ENCODE results near the gene HSD11B1L.
A peak's percentile ranks its signal among the peaks of the same experiment; 100 is the strongest.

HSD11B1L gene

GRCh38 chr19:5680437-5681368 lies at the start of gene HSD11B1L, which contains the start of gene MICOS13:
TSS of gene HSD11B1L (plus strand) at chr19:5681027. CDS start at chr19:5684833, 3,806 bp downstream.
TSS of gene MICOS13 (minus strand) at chr19:5680516. CDS start at chr19:5680486, 30 bp downstream.
- peak; percentile 95 for DNase-seq

- DNase-seq, result no peak
These were observed 49.1 kb upstream of the HSD11B1L start for GRCh38 chr19:5631567-5632240.

DNA sequence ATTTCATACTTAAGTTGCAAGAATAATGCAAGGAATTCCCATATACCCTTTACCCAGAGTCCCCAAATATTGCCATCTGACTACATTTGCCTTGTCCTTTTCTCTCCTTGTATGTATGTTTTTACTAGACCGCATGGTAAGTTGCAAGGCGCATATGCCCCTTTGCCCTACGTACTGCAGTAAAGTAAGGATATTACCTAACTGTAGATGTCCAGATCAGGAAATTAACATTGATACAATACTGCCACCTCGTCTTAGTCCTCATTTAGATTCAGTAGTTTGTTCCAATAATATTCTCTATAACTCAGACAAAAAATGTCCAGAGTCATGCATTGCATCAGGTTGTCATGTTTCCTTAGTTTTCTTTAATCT lies 48.6 kb upstream of the HSD11B1L start:
- no peak for DNase-seq

DNA sequence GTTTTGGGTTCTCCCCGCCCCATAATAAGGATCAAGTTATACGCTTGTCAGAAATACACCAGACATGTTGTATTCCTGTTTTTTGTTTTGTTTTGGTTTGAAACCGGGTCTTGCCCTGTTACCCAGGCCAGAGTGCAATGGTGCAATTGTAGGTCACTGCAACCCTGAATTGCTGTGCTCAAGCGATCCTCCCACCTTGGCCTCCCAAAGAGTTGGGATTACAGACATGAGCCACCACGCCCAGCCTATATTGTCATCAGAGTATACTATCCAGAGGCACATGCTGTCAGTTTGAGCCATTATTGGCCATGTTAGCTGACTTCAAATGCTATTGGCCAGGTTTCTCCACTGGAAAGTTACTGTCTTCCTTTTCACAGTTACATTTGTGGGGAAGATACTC lies 48.2 kb upstream of the HSD11B1L start:
- no peak for DNase-seq

DNA sequence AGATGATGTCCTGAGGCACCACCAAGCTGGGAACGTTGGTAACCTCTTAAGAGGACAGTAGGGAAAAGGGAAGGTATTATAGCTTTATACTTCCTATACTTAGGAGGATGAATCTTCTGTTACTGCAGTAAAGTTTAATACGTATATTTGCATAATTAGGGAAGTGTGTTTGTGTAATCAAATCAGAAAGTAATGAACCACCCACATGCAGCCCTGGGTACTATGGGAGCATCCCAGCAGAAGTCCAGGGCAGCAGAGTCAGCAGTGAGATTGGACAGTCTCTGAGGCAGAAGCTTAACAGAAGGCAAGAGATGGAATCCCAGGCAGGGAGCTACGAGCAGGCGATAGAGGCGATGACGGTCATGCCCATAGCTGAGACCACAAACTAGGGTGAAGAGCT lies 45.4 kb upstream of the HSD11B1L start:
- DNase-seq, result no peak

- no peak for DNase-seq
These were observed 42.9 kb upstream of the HSD11B1L start for GRCh38 chr19:5637971-5638370.

DNA sequence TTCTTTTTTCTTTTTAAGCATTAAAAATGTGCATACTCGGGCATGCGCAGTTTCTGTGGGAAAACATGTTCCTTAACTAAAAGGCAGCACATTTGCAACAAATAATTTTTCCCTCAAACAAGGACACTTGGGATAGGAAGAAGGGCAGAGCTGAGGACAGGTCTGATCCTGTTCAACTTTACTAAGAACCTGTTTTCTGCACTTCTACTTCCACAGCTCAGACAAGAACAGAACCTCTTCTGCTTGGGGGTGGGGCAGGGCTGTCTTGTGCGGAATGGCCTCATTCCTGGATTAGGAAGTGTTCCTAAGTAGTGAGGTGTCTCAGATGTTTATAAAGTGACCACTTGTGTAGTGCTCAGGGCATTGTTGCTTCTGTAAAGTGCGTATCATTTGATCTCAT lies 39.7 kb upstream of the HSD11B1L start:
- no peak for DNase-seq

- DNase-seq, result no peak
These were observed 38.6 kb upstream of the HSD11B1L start for GRCh38 chr19:5642204-5642603.

GRCh38 chr19:5643060-5643459 lies 37.8 kb upstream of the HSD11B1L start:
- no peak for DNase-seq

DNA sequence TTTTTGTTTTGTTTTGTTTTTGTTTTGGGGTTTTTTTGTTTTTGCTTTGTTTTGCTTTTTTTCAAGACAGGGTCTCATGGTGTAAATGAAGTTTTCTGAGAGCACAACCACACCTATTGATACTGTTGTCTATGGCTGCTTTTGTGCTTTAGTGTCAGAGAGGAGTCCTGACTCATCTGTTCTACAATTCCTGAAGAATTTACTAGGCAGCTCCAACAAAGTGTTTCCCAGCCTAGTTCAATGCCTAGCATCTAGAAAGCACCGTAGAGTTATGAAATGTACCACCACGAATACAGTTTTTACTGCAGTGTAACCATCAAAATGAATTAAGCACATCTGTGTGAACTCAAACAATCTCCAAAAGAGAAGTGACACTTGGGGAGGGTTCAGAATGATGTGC lies 36.8 kb upstream of the HSD11B1L start:
- no peak for DNase-seq

DNA sequence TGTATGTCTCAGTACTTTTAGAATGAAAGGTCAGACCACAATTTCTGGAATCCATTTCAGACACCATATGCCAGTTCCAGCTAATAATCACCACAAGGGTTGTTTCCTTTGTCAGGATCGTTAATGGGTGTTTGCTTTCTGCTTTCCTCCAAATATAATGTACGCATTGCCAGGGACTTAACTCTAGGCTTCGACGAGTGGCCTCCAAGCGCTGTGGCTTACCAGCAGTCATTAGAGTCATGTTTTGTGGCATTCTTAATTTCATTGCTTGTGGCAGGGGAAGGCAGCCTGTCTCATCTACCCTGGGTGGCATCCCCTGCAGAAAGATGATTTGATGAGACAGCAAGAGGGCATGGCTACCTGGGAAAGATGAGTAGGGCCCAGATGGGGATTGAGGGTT lies 35.4 kb upstream of the HSD11B1L start:
- DNase-seq, result no peak

- no peak for DNase-seq
These were observed 34.1 kb upstream of the HSD11B1L start for GRCh38 chr19:5646703-5647102.

- no peak for DNase-seq
These were observed 32.4 kb upstream of the HSD11B1L start for GRCh38 chr19:5648464-5648863.

GRCh38 chr19:5651361-5651760 lies 29.5 kb upstream of the HSD11B1L start:
- no peak for DNase-seq

DNA sequence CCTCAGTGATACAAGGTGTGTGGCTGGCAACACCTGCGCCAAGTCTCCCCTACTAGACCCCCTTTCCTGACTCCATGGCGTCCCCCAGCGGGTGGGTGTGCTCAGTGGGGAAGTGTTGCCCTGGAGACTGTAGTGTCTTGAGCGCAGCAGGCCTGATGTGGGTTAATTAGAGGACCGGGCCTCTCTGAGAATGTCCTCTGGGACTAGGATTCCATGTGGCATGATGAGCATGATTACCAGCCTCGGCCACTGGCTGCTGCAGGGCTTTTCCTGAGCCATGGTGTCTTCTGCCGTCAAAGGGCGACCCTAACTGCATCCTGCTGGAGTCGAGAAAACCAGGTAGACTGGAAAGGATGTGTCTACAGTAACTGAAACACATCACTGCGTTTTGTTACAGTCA lies 28.6 kb upstream of the HSD11B1L start:
- DNase-seq, result no peak

GRCh38 chr19:5654931-5655330 lies 25.9 kb upstream of the HSD11B1L start:
- DNase-seq, result no peak

DNA sequence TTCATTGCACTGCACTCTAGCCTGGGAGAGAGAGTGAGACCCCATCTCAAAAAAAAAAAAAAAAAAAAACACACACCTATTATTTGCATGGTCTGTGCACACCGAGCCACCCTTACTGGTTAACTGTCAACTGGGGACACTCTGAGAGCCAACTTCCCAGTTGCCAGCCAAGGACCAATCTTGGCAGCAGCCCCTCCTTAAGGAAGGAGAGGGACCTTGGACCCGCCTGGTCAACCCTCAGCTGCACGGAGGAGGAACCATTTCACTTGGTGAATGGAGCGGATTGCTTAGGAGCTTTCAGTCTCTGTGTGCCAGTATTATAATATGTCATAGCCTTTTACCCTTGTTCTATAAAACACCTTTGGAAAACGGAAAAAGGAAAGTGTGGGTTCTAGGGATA lies 25.4 kb upstream of the HSD11B1L start:
- no peak for DNase-seq

DNA sequence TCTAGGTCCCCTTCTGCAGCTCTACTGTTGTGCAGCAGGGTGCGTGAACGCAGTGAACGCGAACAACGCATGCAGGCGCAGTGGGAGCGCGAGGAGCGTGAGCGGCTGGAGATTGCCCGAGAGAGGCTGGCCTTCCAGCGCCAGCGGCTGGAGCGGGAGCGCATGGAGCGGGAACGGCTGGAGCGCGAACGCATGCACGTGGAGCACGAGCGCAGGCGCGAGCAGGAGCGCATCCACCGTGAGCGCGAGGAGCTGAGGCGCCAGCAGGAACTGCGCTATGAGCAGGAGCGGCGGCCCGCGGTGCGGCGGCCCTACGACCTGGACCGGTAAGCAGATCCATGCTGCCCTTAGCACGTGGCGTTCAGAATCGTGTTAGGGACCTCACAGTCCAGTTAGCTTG lies 19.3 kb upstream of the HSD11B1L start:
- no peak for DNase-seq

DNA sequence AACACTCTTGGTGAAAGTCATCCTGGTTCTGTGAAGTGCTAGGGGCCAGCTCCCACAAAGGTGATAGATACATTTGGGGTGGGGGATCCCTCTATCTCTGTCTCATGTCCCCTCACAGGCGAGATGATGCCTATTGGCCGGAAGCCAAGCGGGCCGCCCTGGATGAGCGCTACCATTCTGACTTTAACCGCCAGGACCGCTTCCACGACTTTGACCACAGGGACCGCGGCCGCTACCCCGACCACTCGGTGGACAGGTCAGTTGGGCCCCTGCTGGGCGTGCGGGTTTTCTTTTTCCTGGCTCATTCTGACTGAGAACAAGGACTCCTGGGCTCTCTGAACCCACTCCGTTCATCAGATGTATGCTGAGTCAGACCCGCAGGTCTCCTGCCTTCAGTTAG lies 16.9 kb upstream of the HSD11B1L start:
- DNase-seq, result no peak

DNA sequence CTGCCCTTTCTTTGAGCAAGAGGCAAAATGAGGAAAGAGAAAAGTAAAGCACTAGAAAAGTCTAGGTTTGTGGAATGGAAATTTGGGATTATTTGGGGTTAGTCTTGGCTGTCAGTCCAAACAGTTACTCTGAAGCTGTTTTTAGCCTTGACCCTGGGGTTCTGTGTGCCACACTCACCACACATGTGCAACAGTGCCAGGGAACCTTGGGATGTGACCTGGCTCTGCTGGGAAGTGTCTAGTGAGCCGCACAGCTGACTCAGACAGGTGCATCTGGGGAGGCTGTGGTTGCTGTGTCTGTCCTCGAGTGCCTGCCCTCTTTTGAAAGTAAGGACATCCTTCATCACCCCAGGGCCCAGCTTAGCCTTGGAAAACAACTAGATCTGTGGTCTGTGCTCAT lies 16.3 kb upstream of the HSD11B1L start:
- DNase-seq, result no peak

DNA sequence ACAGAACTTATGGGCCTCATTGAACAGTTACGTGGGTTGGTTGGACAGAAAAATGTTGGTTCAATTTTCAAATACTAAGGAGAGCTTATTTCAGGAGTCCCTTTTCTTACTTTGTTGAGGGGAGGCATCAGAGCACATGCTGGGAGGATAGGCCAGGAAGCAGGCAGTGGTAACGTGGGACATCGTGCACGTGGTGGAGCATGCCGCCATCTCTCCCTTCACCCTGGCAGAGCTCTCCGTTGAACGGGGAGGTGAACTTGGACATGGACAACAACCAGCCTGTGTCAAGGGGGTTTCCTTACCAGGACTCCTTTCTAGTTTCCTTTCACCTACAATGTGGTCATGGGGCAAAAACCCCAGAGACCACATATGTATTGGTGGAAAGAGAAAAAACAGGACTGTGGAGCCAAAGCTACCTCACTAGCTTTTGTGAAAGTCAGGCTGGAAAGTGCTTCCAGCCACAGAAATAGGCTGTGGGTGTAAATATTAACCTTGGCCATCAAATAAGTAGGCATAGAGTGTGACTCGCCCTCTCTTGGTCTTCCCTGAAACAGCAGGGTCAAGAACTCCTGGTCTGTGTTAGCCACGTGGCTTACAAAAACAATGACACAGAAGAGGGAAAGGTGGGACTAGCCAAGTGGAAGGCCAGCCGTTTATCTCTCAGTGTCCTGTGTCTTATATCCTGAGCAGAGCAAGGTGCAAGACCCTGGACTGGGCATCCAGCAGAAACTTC lies 14.9 kb upstream of the HSD11B1L start:
- DNase-seq, result no peak

- no peak for DNase-seq
These were observed 13.8 kb upstream of the HSD11B1L start for GRCh38 chr19:5666921-5667610.

DNA sequence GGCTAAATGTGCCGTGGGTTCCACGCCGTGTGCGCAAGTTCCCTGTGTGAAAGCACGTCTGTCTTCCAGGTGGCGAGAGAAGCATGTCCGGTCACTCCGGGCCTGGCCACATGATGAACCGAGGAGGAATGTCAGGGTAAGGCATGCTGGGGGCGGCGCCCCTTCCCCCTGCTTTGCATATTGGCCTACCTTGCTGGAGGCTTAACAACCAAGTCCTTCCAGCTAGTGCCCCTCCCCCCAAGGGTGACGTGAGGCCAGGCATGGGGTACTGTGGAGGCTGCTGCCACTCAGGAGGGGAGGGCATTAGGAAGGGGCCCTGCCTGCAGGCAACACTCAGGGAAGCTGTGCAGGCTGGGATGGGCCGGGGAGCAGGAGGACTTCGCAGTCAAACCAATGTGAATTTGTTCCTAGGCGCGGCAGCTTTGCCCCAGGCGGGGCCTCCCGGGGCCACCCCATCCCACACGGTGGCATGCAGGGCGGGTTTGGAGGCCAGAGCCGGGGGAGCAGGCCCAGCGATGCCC lies 13.0 kb upstream of the HSD11B1L start:
- no peak for DNase-seq
